Fibroblast of the conjunctiva (primary cell): ENCODE data around the gene ATP2A1.

Source experiments
- DNase-seq: peaks from one replicate; pipeline ENCODE4 v3.0.0-alpha.2; 2010; ENCODE audit warnings: low read depth

Gene ATP2A1

GRCh38 chr16:28878083-28878926 is at the start of gene ATP2A1:
TSS of gene ATP2A1 (plus strand) at chr16:28878488. CDS start at chr16:28878672, 184 bp downstream.
- DNase-seq: no peak

GRCh38 chr16:28829747-28830146 is 48.5 kb upstream of the ATP2A1 start:
- DNase-seq: no peak

DNA sequence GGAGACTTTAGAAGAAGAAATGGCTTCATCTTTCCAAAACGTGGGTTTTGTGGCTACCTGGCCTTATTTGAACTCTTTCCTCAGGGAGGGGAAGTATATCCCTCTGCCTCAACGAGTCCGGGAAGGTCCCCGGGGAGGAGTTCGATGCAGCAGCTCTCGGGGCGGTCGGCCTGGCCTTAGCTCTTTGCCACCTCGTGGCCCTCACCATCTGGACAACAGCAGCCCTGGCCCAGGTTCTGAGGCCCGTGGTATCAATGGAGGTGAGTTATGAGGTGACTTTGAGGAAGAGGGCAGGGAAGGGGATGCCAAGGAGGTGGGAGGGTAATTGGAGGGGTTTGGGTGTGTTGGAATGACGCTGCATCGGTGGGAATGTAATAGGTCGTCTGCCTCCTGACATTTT is 47.8 kb upstream of the ATP2A1 start:
- DNase-seq: no peak

- DNase-seq: no peak
Measured at GRCh38 chr16:28834349-28834748, 43.9 kb upstream of the ATP2A1 start.

GRCh38 chr16:28834873-28835863 is 43.1 kb upstream of the ATP2A1 start:
- no peak for DNase-seq

GRCh38 chr16:28835864-28836760 is 42.2 kb upstream of the ATP2A1 start:
- DNase-seq: no peak

DNA sequence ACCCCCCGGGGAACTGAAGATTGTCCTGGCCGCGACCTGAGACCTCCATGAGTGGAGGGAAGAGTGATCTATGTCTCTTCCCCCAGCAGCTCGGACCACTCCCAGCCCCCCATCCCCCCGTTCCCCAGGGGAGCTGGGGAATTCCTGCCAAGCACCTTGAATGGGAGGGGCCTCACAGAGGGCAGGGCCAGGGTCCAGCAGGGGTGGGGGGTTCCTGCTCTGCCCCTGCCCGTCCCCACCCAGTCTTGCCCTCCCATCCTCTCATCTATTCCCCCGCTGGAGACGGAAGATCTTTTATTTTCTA is 41.6 kb upstream of the ATP2A1 start:
- DNase-seq: no peak

DNA sequence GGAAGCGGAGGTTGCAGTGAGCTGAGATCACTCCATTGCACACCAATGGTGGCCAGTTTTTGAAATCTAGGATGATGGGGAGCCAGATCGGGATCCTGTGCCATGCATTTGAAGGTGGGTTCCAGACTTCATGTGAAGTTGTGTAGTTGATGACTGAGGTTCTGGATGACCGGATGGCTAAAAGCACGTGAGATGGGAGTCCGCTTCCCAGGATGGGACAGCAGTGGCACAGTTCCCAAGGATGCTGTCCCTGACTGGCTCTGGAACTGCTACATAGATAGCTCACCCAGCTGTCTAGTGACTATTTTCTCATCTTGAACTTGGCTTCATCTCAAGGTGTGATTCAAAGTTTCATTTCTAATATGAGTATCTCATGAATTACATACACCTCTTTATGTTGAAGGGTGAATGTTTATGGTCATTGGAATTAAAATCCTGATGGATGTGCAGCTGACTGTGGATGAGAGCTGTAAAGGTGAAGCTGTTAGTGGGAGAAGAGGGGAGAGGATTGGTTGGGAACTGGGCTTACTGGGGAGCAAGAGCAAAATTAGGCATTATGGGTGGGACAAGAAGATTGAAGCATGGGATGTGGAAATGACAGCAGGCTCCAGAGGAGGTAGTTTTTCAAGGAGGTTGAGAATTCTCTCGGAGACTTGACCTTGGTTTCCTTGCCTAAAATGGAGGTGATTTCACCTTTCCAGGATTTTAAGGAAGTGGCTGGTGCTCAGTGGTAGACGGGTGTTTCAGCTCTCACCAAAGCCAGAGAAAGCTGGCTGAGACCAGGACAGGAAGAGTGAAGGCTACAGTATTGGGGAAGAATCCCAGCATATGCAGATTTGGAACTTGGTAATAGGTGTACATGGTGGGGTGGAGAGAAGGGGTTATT is 40.4 kb upstream of the ATP2A1 start:
- no peak for DNase-seq

DNA sequence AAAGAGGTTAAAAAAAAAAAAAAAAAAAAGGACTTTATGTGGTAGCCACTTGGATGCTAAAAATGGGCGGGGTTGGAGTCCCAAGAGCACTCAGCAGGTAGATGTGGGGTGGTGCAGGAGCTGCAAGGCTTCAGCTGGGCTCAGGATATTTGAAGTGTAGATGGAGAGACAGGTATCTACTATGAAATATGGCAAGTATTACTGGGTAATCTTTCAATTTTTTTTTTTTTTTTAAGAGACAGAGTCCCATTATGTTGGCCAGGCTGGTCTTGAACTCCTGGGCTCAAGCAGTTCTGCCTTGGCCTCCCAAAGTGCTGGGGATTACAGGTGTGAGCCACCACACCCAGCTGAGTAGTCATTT is 39.8 kb upstream of the ATP2A1 start:
- no peak for DNase-seq

- DNase-seq: no peak
Measured at GRCh38 chr16:28839004-28839639, 39.2 kb upstream of the ATP2A1 start.

DNA sequence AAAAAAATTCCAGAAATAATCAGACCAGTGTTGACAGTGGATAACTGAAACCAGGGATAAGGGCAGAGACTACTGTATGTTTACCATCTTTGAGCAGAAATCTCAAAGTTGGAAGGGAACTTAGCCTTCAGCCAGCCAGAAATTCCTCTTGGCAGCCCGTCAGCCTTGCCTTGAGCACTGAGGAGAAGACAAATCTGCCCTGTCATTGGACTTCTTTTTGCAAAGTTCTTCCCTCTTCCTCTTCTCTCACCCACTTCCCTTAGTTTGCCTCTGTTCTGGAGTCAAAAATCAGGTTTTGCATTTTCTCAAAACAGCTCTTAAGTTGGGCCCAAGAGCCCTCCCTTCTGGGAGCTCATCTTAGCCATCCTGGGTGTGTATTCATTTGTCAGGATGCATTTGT is 38.4 kb upstream of the ATP2A1 start:
- DNase-seq: no peak

GRCh38 chr16:28842696-28843095 is 35.6 kb upstream of the ATP2A1 start:
- no peak for DNase-seq

DNA sequence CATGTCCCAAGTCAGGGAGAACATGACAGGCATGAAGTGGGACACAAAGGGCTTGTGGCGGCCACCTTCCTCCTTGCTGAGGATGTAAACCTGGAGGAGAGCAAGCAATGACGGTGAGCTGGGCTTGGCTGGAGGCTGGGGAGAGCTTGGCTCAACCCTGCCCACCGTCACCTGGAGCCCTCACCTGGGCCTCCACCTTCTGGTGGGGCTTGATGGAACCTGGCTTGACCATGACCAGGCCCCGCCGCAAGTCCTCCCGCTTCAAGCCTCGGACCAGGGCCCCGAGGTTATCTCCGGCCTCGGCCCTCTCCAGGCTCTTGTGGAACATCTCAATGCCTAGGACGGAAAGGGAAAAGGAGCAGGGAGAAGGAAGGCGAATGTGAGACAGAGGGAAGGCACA is 34.5 kb upstream of the ATP2A1 start:
- DNase-seq: no peak

GRCh38 chr16:28844226-28844885 is 33.9 kb upstream of the ATP2A1 start:
- no peak for DNase-seq

DNA sequence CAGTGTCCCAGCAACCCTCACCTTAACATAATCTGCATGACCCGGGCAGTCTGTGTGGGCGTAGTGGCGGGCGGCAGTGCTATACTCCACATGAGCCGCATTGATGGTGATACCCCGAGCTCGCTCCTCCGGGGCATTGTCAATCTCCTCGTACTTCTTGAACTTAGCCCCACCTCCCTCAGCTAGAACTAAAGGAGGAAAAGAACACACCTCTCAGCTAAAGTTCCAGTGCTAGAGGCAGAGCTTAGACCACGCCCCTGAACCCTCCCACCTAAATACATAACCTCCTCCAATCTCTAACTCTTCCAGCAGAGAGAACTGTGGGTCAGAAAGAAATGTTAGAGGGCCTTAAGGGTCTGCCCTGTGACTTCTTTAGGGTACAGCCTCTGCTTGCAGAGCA is 33.0 kb upstream of the ATP2A1 start:
- no peak for DNase-seq

- no peak for DNase-seq
Measured at GRCh38 chr16:28845761-28846079, 32.6 kb upstream of the ATP2A1 start.

GRCh38 chr16:28846080-28846932 is 32.0 kb upstream of the ATP2A1 start, which contains the start of gene TUFM:
TSS of gene TUFM (minus strand) at chr16:28846348. CDS start at chr16:28846269, 79 bp downstream.
- peak; percentile 98 for DNase-seq

DNA sequence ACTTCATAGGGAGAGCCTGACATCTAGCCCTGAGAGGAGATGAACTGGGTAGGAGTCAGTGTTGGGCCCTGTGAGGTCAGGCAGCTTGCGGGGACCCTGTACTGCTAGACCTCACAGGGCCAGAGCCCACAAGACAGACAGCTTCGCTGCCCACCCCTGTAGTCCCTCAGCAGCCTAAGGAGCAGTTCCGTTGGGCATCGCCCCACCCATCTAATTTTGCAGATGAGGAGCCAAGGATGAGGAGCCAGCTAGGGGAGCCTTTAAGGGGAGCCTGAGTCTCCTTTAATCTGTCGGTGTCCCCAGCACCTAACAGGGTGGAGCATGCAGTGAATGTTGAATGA is 31.4 kb upstream of the ATP2A1 start:
- no peak for DNase-seq

DNA sequence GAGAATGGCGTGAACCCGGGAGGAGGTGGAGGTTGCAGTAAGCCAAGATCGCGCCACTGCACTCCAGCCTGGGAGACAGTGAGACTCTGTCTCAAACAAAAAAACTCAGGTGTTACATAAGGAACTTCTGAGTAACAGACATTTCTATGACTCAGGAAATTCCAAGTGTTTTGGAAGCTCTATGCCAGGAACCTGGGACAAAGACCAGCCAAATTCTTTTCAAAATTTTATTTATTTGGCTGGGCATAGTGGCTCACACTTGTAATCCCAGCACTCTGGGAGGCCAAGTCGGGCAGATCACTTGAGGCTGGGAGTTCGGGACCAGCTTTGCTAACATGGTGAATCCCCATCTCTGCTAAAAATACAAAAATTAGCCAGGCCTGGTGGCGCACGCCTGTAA is 19.9 kb upstream of the ATP2A1 start:
- no peak for DNase-seq
